Measurements from ENCODE around the gene BPIFB3. TPM values are rescaled to one million over a fixed set of nuclear protein-coding genes. Genes with fewer than 3 reads are reported as not detected.

Gene BPIFB3, protein sequence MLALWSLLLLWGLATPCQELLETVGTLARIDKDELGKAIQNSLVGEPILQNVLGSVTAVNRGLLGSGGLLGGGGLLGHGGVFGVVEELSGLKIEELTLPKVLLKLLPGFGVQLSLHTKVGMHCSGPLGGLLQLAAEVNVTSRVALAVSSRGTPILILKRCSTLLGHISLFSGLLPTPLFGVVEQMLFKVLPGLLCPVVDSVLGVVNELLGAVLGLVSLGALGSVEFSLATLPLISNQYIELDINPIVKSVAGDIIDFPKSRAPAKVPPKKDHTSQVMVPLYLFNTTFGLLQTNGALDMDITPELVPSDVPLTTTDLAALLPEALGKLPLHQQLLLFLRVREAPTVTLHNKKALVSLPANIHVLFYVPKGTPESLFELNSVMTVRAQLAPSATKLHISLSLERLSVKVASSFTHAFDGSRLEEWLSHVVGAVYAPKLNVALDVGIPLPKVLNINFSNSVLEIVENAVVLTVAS
- not detected for total RNA-seq (2013)
- not detected for polyA plus RNA-seq
- not detected in 2 replicates for polyA minus RNA-seq
- total RNA-seq = 0 to 0.35 (median 0) reads per million in 11 experiments

DNA sequence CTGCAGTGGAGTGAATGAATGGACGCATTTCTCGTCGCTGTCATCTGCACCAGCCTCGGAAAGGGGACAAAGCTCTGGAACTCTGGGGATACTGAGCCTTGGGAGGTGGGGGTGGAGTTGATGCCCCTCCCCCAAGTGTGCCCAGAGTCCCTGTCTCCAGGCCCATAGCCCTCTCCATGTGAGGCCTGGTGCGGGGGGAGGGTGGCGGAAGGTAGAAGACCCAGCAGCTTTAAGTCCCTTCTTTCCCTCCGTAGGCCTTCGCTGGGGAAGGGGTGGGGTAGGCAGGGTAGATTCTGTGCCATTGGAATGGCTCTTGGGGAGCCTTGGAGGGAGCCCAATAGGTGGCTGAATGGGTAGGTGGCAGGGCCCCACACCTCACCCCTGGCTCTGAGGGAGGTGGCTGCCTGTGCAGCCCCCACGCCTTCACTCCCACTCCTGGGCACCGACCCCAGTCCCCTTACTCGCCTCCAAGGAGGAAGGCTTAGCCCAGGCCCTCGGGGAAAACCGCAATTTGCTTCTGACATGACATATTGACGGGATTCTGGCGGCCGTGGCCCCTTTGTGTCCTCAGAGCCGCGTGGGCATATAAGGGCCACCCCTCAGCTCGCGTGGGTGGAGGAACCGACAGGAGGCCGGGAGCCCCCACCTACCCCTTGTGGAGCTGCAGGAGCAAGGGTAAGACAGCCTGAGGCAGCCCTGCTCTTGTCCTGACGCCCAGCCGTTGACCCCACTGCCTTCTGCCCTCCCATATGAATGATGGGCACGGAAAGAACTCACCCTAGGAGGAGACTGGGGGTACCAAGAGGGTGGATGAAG lies at the start of gene BPIFB3:
TSS of gene BPIFB3 (plus strand) at position 613 of the 816 bp plus-strand sequence. CDS start 1,533 bp downstream, outside the sequence.
- peaks cover 0 to 2% (median 1%) of the 10 kb centered on the region in 3 donors for H3K27me3 Mint-ChIP-seq (ENCODE audit: low read depth in 3 of 3)
- H3K9me3 Mint-ChIP-seq = peaks cover 0 to 2% (median 0%) of the 10 kb centered on the region in 7 donors
- Histone ChIP-seq H3K27me3 (ENCODE audit: control insufficient read depth in 2 of 2, insufficient read depth in 2 of 2, low read length in 2 of 2) (no peaks in the 10 kb centered on the region), H3K9ac (ENCODE audit: insufficient read depth, low read length, poor library complexity, severe bottlenecking) (no peak within 1 kb of the TSS), H3K4me2 (replicated peaks; ENCODE audit: extremely low read depth, low read length, poor library complexity, severe bottlenecking) (no peak within 1 kb of the TSS), H3K4me3 (replicated peaks in 1 of 3; ENCODE audit: low read depth in 2 of 3, low read length in 3 of 3) (no peak within 1 kb of the TSS), H3K27ac (ENCODE audit: low read depth in 1 of 2, low read length in 2 of 2) (no peak within 1 kb of the TSS), H3K9me3 (replicated peaks in 1 of 2; ENCODE audit: control insufficient read depth in 1 of 2, insufficient read depth in 1 of 2, low read length in 2 of 2) (no peaks in the 10 kb centered on the region), H3K36me3 (replicated peaks in 1 of 2; ENCODE audit: control insufficient read depth in 1 of 2, insufficient read depth in 2 of 2, low read length in 2 of 2) (no peaks in the 10 kb centered on the region), H2AFZ (ENCODE audit: insufficient read depth, low read depth, low read length, poor library complexity, severe bottlenecking) (no peak within 1 kb of the TSS), H4K20me1 (ENCODE audit: insufficient read depth, low read length) (no peaks in the 10 kb centered on the region), H3K79me2 (ENCODE audit: insufficient read depth, low read length) (no peaks in the 10 kb centered on the region), H3K4me1 (ENCODE audit: control insufficient read depth in 1 of 2, insufficient read depth in 2 of 2, low read length in 2 of 2) (no peaks in the 10 kb centered on the region)
- no peaks in the 10 kb centered on the region for H3K4me1 Mint-ChIP-seq
- no peak for DNase-seq
- intact Hi-C loops (cut with micrococcal nuclease) = no loop called here
- H3K4me3 Mint-ChIP-seq = no peak within 1 kb of the TSS
- TF ChIP-seq, protein P1, sequence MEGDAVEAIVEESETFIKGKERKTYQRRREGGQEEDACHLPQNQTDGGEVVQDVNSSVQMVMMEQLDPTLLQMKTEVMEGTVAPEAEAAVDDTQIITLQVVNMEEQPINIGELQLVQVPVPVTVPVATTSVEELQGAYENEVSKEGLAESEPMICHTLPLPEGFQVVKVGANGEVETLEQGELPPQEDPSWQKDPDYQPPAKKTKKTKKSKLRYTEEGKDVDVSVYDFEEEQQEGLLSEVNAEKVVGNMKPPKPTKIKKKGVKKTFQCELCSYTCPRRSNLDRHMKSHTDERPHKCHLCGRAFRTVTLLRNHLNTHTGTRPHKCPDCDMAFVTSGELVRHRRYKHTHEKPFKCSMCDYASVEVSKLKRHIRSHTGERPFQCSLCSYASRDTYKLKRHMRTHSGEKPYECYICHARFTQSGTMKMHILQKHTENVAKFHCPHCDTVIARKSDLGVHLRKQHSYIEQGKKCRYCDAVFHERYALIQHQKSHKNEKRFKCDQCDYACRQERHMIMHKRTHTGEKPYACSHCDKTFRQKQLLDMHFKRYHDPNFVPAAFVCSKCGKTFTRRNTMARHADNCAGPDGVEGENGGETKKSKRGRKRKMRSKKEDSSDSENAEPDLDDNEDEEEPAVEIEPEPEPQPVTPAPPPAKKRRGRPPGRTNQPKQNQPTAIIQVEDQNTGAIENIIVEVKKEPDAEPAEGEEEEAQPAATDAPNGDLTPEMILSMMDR (IDR thresholded peaks at IDR 0.05) = no peak
- H3K36me3 Mint-ChIP-seq = no peaks in the 10 kb centered on the region
- no peak within 1 kb of the TSS for H3K27ac Mint-ChIP-seq
- 93% methylated on average over 15 of the region's 25 CpGs for WGBS (ENCODE audit: insufficient coverage)

DNA sequence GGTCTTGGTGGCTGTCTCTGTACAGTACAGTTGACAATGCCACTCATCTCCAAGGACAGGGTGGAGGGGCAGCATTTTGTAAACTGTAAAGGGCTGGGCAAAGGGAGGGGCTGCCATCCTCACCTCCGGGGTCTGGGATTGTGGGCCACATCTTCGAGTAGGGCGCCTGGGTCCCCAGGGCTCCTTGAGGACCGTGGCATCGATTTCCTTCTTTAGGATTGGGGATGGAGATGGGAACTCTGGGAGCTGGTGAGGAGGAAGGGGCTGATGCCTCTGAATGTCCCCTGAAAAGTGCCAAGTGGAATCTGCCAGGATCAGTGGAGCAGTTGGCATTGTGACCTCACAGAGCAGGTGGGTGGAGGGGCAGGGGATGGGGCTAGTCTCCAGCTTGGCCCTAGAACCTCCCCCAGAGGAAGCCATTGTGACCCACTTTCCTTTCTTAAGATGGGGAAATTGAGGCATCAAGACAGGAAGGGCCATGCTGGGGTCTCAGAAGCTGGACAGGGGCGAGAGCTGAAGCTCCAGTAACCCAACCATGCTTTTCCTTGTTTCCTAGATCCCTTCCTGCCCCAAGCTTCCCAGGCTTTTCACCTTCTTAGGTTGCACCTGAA lies 49.5 kb upstream of the BPIFB3 start, which contains the start of gene SUN5:
TSS of gene SUN5 (minus strand) at position 293 of the 611 bp plus-strand sequence. CDS start at position 200, 93 bp downstream.
- Mint-ChIP-seq H3K4me3 (no peak within 1 kb of the TSS), H3K4me1 (peaks cover 11% of the 10 kb centered on the region), H3K27ac (no peak within 1 kb of the TSS), H3K36me3 (no peaks in the 10 kb centered on the region), H3K27me3 (ENCODE audit: low read depth in 3 of 3) (peaks cover 0 to 3% (median 1%) of the 10 kb centered on the region in 3 donors), H3K9me3 (peaks cover 0 to 7% (median 3%) of the 10 kb centered on the region in 7 donors)
- Histone ChIP-seq H3K27ac (ENCODE audit: low read depth in 1 of 2, low read length in 2 of 2) (no peak within 1 kb of the TSS), H3K4me2 (replicated peaks; ENCODE audit: extremely low read depth, low read length, poor library complexity, severe bottlenecking) (no peak within 1 kb of the TSS), H4K20me1 (ENCODE audit: insufficient read depth, low read length) (no peaks in the 10 kb centered on the region), H3K27me3 (ENCODE audit: control insufficient read depth in 2 of 2, insufficient read depth in 2 of 2, low read length in 2 of 2) (no peaks in the 10 kb centered on the region), H2AFZ (ENCODE audit: insufficient read depth, low read depth, low read length, poor library complexity, severe bottlenecking) (no peak within 1 kb of the TSS), H3K9me3 (replicated peaks in 1 of 2; ENCODE audit: control insufficient read depth in 1 of 2, insufficient read depth in 1 of 2, low read length in 2 of 2) (no peaks in the 10 kb centered on the region), H3K4me1 (ENCODE audit: control insufficient read depth in 1 of 2, insufficient read depth in 2 of 2, low read length in 2 of 2) (peaks cover 6% of the 10 kb centered on the region in 2 donors), H3K79me2 (ENCODE audit: insufficient read depth, low read length) (no peaks in the 10 kb centered on the region), H3K4me3 (replicated peaks in 1 of 3; ENCODE audit: low read depth in 2 of 3, low read length in 3 of 3) (no peak within 1 kb of the TSS), H3K9ac (ENCODE audit: insufficient read depth, low read length, poor library complexity, severe bottlenecking) (no peak within 1 kb of the TSS), H3K36me3 (replicated peaks in 1 of 2; ENCODE audit: control insufficient read depth in 1 of 2, insufficient read depth in 2 of 2, low read length in 2 of 2) (no peaks in the 10 kb centered on the region)
- TF ChIP-seq, protein P1 (IDR thresholded peaks at IDR 0.05) = no peak
- WGBS (ENCODE audit: insufficient coverage) = 94% methylated on average over 6 of the region's 6 CpGs
- intact Hi-C loops (cut with micrococcal nuclease) = no loop called here
- DNase-seq = no peak

Data from CD14-positive monocyte (primary cell).